ENCODE data around the gene SURF4. TPM values are rescaled to one million over a fixed set of nuclear protein-coding genes. Genes with fewer than 3 reads are reported as not detected.

The SURF4 gene
- polyA plus RNA-seq, 2 of the 4 experiments (the other 2 are of a cell fraction) = 159 to 169 TPM

DNA sequence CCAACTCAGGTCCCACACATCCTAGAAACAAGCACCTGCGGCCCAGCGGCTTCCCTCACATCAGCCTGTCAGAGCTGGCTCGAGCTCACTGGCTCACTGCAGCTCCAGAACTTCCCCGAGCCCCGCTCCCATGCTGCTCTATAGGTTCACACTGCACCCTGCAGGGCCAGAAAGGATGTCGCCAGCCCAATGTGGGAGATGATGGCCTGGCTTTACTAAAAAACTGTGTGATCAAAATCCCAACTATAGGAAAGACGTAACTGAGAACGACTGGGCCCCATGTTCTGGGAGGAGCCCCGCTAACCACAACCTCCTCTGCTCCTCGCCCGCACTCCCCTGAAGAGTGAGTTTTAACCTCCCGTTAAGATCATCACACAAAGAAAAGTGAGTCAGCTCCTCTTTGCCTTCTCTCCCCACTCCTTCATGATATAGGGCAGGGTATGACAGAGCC, 4.6 kb downstream of the SURF4 start:
- DNase-seq (ENCODE audit: low read depth in 1 of 2, low spot score in 1 of 2) (no peak), FAIRE-seq (no peak), ATAC-seq (no peak)
- ChIA-PET CTCF (interaction anchor here (0.9 to 5.6 kb wide), 6 partner anchors 9 to 116 kb away, joined by 3 to 27 read pairs (median 3); no protein-coding TSS in a partner anchor), POLR2A (no interaction called here)
- TF ChIP-seq, protein P1, sequence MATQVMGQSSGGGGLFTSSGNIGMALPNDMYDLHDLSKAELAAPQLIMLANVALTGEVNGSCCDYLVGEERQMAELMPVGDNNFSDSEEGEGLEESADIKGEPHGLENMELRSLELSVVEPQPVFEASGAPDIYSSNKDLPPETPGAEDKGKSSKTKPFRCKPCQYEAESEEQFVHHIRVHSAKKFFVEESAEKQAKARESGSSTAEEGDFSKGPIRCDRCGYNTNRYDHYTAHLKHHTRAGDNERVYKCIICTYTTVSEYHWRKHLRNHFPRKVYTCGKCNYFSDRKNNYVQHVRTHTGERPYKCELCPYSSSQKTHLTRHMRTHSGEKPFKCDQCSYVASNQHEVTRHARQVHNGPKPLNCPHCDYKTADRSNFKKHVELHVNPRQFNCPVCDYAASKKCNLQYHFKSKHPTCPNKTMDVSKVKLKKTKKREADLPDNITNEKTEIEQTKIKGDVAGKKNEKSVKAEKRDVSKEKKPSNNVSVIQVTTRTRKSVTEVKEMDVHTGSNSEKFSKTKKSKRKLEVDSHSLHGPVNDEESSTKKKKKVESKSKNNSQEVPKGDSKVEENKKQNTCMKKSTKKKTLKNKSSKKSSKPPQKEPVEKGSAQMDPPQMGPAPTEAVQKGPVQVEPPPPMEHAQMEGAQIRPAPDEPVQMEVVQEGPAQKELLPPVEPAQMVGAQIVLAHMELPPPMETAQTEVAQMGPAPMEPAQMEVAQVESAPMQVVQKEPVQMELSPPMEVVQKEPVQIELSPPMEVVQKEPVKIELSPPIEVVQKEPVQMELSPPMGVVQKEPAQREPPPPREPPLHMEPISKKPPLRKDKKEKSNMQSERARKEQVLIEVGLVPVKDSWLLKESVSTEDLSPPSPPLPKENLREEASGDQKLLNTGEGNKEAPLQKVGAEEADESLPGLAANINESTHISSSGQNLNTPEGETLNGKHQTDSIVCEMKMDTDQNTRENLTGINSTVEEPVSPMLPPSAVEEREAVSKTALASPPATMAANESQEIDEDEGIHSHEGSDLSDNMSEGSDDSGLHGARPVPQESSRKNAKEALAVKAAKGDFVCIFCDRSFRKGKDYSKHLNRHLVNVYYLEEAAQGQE (IDR thresholded peaks at IDR 0.05) = no peak
- TF ChIP-seq JUN (IDR thresholded peaks at IDR 0.05) (no peak), ESRRA (IDR thresholded peaks at IDR 0.05; ENCODE audit: borderline replicate concordance, low read length) (no peak), HOXB13 (CRISPR knock-in tag; IDR thresholded peaks at IDR 0.05; ENCODE audit: low read depth) (no peak), NPAS2 (CRISPR knock-in tag; IDR thresholded peaks at IDR 0.05; ENCODE audit: borderline replicate concordance) (no peak), RFX5 (IDR thresholded peaks at IDR 0.05) (no peak), NR3C1 (IDR thresholded peaks at IDR 0.05) (no peak), EHMT2 (IDR thresholded peaks at IDR 0.05; ENCODE audit: low read depth) (no peak), PBX3 (IDR thresholded peaks at IDR 0.05) (no peak)
- TF ChIP-seq, protein P2, sequence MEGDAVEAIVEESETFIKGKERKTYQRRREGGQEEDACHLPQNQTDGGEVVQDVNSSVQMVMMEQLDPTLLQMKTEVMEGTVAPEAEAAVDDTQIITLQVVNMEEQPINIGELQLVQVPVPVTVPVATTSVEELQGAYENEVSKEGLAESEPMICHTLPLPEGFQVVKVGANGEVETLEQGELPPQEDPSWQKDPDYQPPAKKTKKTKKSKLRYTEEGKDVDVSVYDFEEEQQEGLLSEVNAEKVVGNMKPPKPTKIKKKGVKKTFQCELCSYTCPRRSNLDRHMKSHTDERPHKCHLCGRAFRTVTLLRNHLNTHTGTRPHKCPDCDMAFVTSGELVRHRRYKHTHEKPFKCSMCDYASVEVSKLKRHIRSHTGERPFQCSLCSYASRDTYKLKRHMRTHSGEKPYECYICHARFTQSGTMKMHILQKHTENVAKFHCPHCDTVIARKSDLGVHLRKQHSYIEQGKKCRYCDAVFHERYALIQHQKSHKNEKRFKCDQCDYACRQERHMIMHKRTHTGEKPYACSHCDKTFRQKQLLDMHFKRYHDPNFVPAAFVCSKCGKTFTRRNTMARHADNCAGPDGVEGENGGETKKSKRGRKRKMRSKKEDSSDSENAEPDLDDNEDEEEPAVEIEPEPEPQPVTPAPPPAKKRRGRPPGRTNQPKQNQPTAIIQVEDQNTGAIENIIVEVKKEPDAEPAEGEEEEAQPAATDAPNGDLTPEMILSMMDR (IDR thresholded peaks at IDR 0.05) = no peak
- peaks cover 17% of the 10 kb centered on the region; the same call in 1 of the 3 replicates for H3K4me1 ChIP-seq
- 91% methylated on average over 11 of the region's 12 CpGs for WGBS (ENCODE audit: missing lambda C conversion rate)
- H3K9me3 ChIP-seq = no peaks in the 10 kb centered on the region
- no peak overlapping the region for H3K4me2 ChIP-seq
- no peak overlapping the region for H3K4me3 ChIP-seq
- H3K27ac ChIP-seq = no peak overlapping the region

- H3K4me1 ChIP-seq = peaks cover 17% of the 10 kb centered on the region; the same call in 1 of the 3 replicates
- no peak overlapping the region for H3K4me2 ChIP-seq
- H3K27ac ChIP-seq = no peak overlapping the region
- no peak for TF ChIP-seq ZNF302 (CRISPR knock-in tag; IDR thresholded peaks at IDR 0.05)
- TF ChIP-seq, protein P3, sequence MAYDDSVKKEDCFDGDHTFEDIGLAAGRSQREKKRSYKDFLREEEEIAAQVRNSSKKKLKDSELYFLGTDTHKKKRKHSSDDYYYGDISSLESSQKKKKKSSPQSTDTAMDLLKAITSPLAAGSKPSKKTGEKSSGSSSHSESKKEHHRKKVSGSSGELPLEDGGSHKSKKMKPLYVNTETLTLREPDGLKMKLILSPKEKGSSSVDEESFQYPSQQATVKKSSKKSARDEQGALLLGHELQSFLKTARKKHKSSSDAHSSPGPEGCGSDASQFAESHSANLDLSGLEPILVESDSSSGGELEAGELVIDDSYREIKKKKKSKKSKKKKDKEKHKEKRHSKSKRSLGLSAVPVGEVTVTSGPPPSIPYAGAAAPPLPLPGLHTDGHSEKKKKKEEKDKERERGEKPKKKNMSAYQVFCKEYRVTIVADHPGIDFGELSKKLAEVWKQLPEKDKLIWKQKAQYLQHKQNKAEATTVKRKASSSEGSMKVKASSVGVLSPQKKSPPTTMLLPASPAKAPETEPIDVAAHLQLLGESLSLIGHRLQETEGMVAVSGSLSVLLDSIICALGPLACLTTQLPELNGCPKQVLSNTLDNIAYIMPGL (CRISPR knock-in tag; IDR thresholded peaks at IDR 0.05; ENCODE audit: borderline replicate concordance) = no peak
- TF ChIP-seq MYC (IDR thresholded peaks at IDR 0.05; ENCODE audit: borderline replicate concordance, low read length) = no peak
- no peak for TF ChIP-seq ZC3H11A (IDR thresholded peaks at IDR 0.05)
- no peak for TF ChIP-seq JUN (IDR thresholded peaks at IDR 0.05)
- no peak for TF ChIP-seq HOXB5 (CRISPR knock-in tag; IDR thresholded peaks at IDR 0.05)
- no peak for TF ChIP-seq HDAC2 (IDR thresholded peaks at IDR 0.05)
- no peak for TF ChIP-seq HEYL (CRISPR knock-in tag; IDR thresholded peaks at IDR 0.05)
- TF ChIP-seq RFX5 (IDR thresholded peaks at IDR 0.05) = no peak
- TF ChIP-seq SREBF2 (IDR thresholded peaks at IDR 0.05) = no peak
- no peak for TF ChIP-seq EHMT2 (IDR thresholded peaks at IDR 0.05; ENCODE audit: low read depth)
- TF ChIP-seq, protein P1 (IDR thresholded peaks at IDR 0.05) = no peak
- no peak overlapping the region for H3K4me3 ChIP-seq
- ChIA-PET CTCF (interaction anchor here (0.9 to 5.6 kb wide), 5 partner anchors 8 to 67 kb away, joined by 3 to 27 read pairs (median 3); no protein-coding TSS in a partner anchor), POLR2A (no interaction called here)
- WGBS (ENCODE audit: missing lambda C conversion rate) = 92% methylated on average over 6 of the region's 9 CpGs
- no peak for DNase-seq (ENCODE audit: low read depth in 1 of 2, low spot score in 1 of 2)
- H3K9me3 ChIP-seq = no peaks in the 10 kb centered on the region
- no peak for ATAC-seq
- FAIRE-seq = no peak
Observed at GRCh38 chr9:133370685-133371084, 5.2 kb downstream of the SURF4 start.
